ENCODE data around the gene GPANK1. TPM values are rescaled to one million over a fixed set of nuclear protein-coding genes. Genes with fewer than 3 reads are reported as not detected.
A peak's percentile ranks its signal among the peaks of the same experiment; 100 is the strongest.

GPANK1 gene
- total RNA-seq, 1 donor from 2014 or later = 18.0 TPM

- no peaks in the 10 kb centered on the region for H3K9me3 Mint-ChIP-seq (ENCODE audit: low read depth)
These were observed 622 bp downstream of the GPANK1 start for GRCh38 chr6:31663961-31664789.

GRCh38 chr6:31663126-31663960 is 1.5 kb downstream of the GPANK1 start:
- Mint-ChIP-seq H3K36me3 (ENCODE audit: insufficient read depth) (peaks cover 8% of the 10 kb centered on the region), H3K4me1 (ENCODE audit: low read depth) (peaks cover 48% of the 10 kb centered on the region), H3K4me3 (ENCODE audit: low read depth) (peak overlapping the region; percentile 84), H3K9me3 (ENCODE audit: low read depth) (no peaks in the 10 kb centered on the region), H3K27me3 (no peaks in the 10 kb centered on the region), H3K27ac (peak overlapping the region; percentile 97)
- DNase-seq (ENCODE audit: low spot score, unreplicated experiment) = no peak
- no peak for TF ChIP-seq CTCF (IDR thresholded peaks at IDR 0.05; ENCODE audit: unreplicated experiment)

More at GRCh38 chr6:31663961-31664789, 622 bp downstream of the GPANK1 start:
- Mint-ChIP-seq H3K4me1 (ENCODE audit: low read depth) (peaks cover 41% of the 10 kb centered on the region), H3K27ac (peak overlapping the region; percentile 97), H3K4me3 (ENCODE audit: low read depth) (peak overlapping the region; percentile 84), H3K36me3 (ENCODE audit: insufficient read depth) (peaks cover 13% of the 10 kb centered on the region), H3K27me3 (no peaks in the 10 kb centered on the region)
- DNase-seq (ENCODE audit: low spot score, unreplicated experiment) = no peak
- TF ChIP-seq CTCF (IDR thresholded peaks at IDR 0.05; ENCODE audit: unreplicated experiment) = no peak

GRCh38 chr6:31662124-31662723 is 2.6 kb downstream of the GPANK1 start:
- H3K4me1 Mint-ChIP-seq (ENCODE audit: low read depth) = peaks cover 56% of the 10 kb centered on the region
- no peak for DNase-seq (ENCODE audit: low spot score, unreplicated experiment)
- peak overlapping the region; percentile 86 for H3K27ac Mint-ChIP-seq
- no peak for TF ChIP-seq CTCF (IDR thresholded peaks at IDR 0.05; ENCODE audit: unreplicated experiment)
- peaks cover 6% of the 10 kb centered on the region for H3K36me3 Mint-ChIP-seq (ENCODE audit: insufficient read depth)
- peak overlapping the region; percentile 37 for H3K4me3 Mint-ChIP-seq (ENCODE audit: low read depth)
- no peaks in the 10 kb centered on the region for H3K9me3 Mint-ChIP-seq (ENCODE audit: low read depth)
- no peaks in the 10 kb centered on the region for H3K27me3 Mint-ChIP-seq

GRCh38 chr6:31661262-31662123 is 3.3 kb downstream of the GPANK1 start:
- TF ChIP-seq CTCF (IDR thresholded peaks at IDR 0.05; ENCODE audit: unreplicated experiment) = no peak
- Mint-ChIP-seq H3K27me3 (no peaks in the 10 kb centered on the region), H3K36me3 (ENCODE audit: insufficient read depth) (peaks cover 6% of the 10 kb centered on the region), H3K4me1 (ENCODE audit: low read depth) (peaks cover 55% of the 10 kb centered on the region), H3K4me3 (ENCODE audit: low read depth) (peak overlapping the region; percentile 88), H3K9me3 (ENCODE audit: low read depth) (no peaks in the 10 kb centered on the region), H3K27ac (peak overlapping the region; percentile 92)
- DNase-seq (ENCODE audit: low spot score, unreplicated experiment) = no peak
